ENCODE measurements around the gene CFAP299.
A peak's percentile ranks its signal among the peaks of the same experiment; 100 is the strongest.

Gene CFAP299

DNA sequence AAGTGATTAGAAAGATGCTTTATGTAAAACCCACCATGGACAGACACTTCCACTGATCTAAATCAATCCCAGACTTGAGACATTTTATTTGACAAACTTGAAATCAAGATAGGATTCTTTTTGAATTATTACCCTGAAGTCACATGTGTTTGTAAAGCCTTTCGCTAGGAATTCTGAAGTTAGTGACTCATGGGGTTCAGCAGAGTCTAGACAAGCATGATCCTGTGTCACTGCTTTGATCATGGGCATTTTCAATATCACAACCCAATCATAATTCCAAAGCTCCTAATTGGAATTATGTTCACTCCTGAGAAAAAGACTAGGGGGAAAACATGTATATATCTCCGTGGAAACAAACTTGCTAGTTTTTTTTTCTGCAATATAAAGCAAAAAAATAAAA is 627.5 kb downstream of the CFAP299 start:
- DNase-seq: no peak

GRCh38 chr4:80967346-80967745 is 631.8 kb downstream of the CFAP299 start:
- no peak for DNase-seq

DNA sequence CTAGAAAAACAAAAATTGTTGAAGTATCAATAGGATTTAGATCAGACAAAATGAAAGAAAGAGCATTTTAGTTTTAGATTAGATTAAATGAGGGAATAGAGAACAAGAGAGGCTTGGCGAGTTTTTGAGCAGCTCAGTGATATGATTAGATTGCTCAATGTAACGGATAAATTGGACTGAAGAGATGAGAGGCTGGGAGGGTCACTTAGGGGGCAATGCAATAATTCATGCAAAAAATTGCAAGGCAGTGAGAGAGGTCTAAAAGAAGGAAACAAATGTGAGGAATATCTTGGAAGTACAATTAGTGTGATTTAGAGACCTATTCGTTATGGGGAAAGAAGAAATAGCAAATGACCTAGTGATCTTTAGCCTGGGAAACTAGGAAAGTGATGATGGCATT is 644.7 kb downstream of the CFAP299 start:
- no peak for DNase-seq

- no peak for DNase-seq
Measured at GRCh38 chr4:80986011-80986410, 650.5 kb downstream of the CFAP299 start.

DNA sequence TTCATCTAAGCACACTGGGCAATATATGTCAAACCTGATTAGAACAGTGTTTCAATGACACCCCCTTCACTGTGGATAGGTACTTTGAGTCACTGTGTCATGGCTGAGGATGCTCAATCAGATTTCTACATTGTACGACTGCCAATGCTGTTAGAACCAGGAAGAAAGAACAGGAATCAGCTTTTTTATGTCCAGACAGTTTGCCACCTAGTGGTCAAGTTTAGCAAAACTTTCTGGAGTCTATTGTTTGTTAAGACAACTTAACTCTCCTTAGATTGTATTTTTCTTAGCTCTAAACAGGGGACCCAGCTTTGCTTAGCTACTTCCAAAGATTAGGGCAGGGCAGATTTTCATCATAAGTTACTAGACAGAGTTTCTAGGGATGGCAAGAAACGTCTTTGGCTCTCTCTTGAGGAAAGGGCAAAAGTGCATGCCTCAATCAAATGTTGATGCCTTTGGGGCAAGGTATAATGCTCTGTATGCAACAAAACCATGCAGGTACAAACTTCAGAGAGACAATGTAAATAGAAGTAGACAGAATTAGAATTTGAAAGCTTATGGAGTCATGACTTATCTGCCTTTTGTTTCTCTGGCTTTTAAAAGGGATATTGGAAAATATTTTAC is 654.5 kb downstream of the CFAP299 start:
- DNase-seq: peak; percentile 25

DNA sequence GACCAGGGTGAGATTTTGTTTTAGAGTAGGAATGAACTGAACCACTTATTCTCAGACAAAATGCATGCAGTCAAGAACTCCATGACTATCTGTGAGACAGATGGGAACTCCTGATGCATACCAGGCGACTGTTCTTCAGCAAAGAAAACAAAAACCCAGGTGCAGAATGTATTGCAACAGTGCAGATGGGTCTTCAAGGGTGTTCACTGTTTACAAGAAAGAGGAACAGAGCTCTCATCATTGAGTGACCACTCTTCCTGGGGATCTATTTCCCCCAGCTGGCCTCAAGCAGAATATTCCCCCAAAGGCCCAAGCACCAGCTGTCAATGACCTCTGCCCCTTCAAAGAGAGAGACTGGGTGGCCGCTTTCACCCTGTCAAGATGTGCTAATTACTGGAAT is 655.3 kb downstream of the CFAP299 start:
- DNase-seq: no peak

DNA sequence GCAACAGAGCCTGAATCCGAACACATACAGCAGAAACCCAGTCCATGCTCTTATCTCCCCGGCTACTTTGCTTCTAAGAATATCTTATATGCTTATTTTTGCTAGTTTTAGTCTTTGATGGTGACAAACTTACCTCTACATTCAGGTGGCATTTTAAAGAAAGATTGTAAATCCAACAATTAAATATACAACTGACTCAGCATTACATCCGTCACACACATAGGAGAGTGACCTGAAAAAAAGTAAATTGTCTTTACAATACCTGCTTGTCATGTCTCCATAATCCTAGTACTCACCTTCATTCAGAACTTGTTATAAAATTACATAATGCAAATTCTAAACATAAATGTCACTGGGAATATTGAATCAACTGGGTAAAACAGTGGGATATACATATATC is 664.4 kb downstream of the CFAP299 start:
- DNase-seq: no peak

DNA sequence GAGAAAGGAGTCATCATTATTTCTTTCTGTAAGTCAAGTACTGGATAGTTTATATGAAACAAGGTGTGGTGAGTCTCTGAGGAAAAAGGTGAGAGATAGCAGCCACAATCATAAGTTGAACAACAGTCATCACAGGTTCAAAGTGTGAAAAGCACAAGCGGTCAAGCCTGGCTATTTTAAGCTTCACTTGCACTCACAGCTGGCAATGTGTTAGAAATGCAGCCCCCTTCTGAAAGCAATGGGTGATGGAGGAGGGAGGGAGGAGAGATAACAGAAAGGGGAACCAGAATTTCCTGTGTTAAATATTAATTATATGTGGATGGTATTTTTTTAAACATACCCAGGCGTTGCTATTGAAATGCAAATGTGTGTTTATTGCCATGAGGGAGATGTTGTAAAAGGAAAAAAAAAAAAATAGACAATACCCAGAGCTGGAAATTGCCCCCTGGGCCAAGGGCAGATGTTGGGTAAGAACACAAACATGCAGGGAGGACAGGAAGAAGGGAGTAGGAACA is 668.1 kb downstream of the CFAP299 start:
- DNase-seq: no peak

- no peak for DNase-seq
Measured at GRCh38 chr4:81007417-81007816, 671.9 kb downstream of the CFAP299 start.

Data from stimulated activated CD4-positive, alpha-beta T cell treated with anti-CD3 and anti-CD28 coated beads, Interleukin-4, amount 100 ng/mL, for 24 hours (primary cell).